HepG2 (cell line): ENCODE results near the gene AXIN1. TPM values are rescaled to one million over a fixed set of nuclear protein-coding genes. Genes with fewer than 3 reads are reported as not detected.
A peak's percentile ranks its signal among the peaks of the same experiment; 100 is the strongest.

ENCODE experiments used
- ATF7 ChIP-seq, 2 experiments: fragments of 450-650 bp in 1 of 2; sonication (generic) in 1 of 2; formaldehyde crosslinking in 1 of 2; IDR thresholded peaks; 2 replicates each; pipeline versions ENCODE4 v1.4.0 to v1.6.1; 2016 to 2020; ENCODE audit warnings: antibody characterized with exemption in 1 of 2, mild to moderate bottlenecking in 1 of 2, missing genetic modification reagents in 1 of 2
- ERF ChIP-seq: IDR thresholded peaks from 2 replicates; pipeline ENCODE4 v1.6.1; 2018; ENCODE audit warnings: missing biosample characterization, missing genetic modification reagents
- ETV6 ChIP-seq: sonication (generic); formaldehyde crosslinking; conservative IDR thresholded peaks from 2 replicates; pipeline ENCODE4 v1.4.0; 2020; ENCODE audit warnings: missing genetic modification reagents
- FOXK1 ChIP-seq: sonication (generic); formaldehyde crosslinking; IDR thresholded peaks from 2 replicates; pipeline ENCODE4 v1.4.0; 2020; ENCODE audit warnings: low read depth, missing genetic modification reagents, borderline replicate concordance
- GLI4 ChIP-seq: sonication (generic); formaldehyde crosslinking; IDR thresholded peaks from 2 replicates; pipeline ENCODE4 v1.5.1; 2020; ENCODE audit warnings: missing genetic modification reagents, mild to moderate bottlenecking, moderate library complexity, borderline replicate concordance
- HNRNPLL ChIP-seq: fragments of 200-400 bp; formaldehyde crosslinking; IDR thresholded peaks from 2 replicates; pipeline ENCODE4 v1.6.1; 2017; ENCODE audit warnings: mild to moderate bottlenecking, low read depth, low read length; ENCODE audit not compliant: poor library complexity, severe bottlenecking
- KDM3A ChIP-seq: IDR thresholded peaks from 2 replicates; pipeline ENCODE4 v1.6.1; 2018; ENCODE audit warnings: low read depth, missing compliant biosample characterization
- NPAS2 ChIP-seq: sonication (generic); formaldehyde crosslinking; IDR thresholded peaks from 2 replicates; pipeline ENCODE4 v1.8.0; 2022; ENCODE audit warnings: mild to moderate bottlenecking, missing genetic modification reagents, borderline replicate concordance
- RAD21 ChIP-seq: fragments of 450-650 bp; formaldehyde crosslinking; IDR thresholded peaks from 2 replicates; pipeline ENCODE4 v1.5.0; 2020; ENCODE audit warnings: mild to moderate bottlenecking
- RARG ChIP-seq: sonication (generic); formaldehyde crosslinking; IDR thresholded peaks from 2 replicates; pipeline ENCODE4 v1.4.0; 2020; ENCODE audit warnings: low read depth, mild to moderate bottlenecking, missing genetic modification reagents
- SIX4 ChIP-seq: sonication (generic); formaldehyde crosslinking; IDR thresholded peaks from 2 replicates; pipeline ENCODE4 v1.4.0; 2020; ENCODE audit warnings: missing genetic modification reagents
- SKI ChIP-seq: fragments of 450-650 bp; IDR thresholded peaks from one replicate; pipeline ENCODE4 v1.6.1; 2018; ENCODE audit warnings: mild to moderate bottlenecking; ENCODE audit not compliant: partially characterized antibody
- SRY ChIP-seq: sonication (generic); formaldehyde crosslinking; IDR thresholded peaks from 2 replicates; pipeline ENCODE4 v1.8.0; 2022; ENCODE audit warnings: mild to moderate bottlenecking, missing genetic modification reagents
- ZBTB39 ChIP-seq: sonication (generic); formaldehyde crosslinking; IDR thresholded peaks from 2 replicates; pipeline ENCODE4 v1.5.0; 2020; ENCODE audit warnings: missing genetic modification reagents
- ZBTB42 ChIP-seq: sonication (generic); formaldehyde crosslinking; IDR thresholded peaks from 2 replicates; pipeline ENCODE4 v1.5.0; 2020; ENCODE audit warnings: mild to moderate bottlenecking, missing genetic modification reagents
- ZFP90 ChIP-seq: sonication (generic); formaldehyde crosslinking; IDR thresholded peaks from 2 replicates; pipeline ENCODE4 v1.8.0; 2022; ENCODE audit warnings: missing genetic modification reagents, mild to moderate bottlenecking, inconsistent platforms, borderline replicate concordance
- ZNF136 ChIP-seq: sonication (generic); formaldehyde crosslinking; IDR thresholded peaks from 2 replicates; pipeline ENCODE4 v1.8.1; 2022; ENCODE audit warnings: low read depth, mild to moderate bottlenecking, moderate library complexity, missing genetic modification reagents
- ZNF367 ChIP-seq: sonication (generic); formaldehyde crosslinking; IDR thresholded peaks from 2 replicates; pipeline ENCODE4 v1.4.0; 2020; ENCODE audit warnings: missing genetic modification reagents, borderline replicate concordance
- ZNF431 ChIP-seq: sonication (generic); formaldehyde crosslinking; IDR thresholded peaks from 2 replicates; pipeline ENCODE4 v1.9.0; 2022; ENCODE audit warnings: missing genetic modification reagents, low read depth, mild to moderate bottlenecking, borderline replicate concordance
- ZNF615 ChIP-seq: sonication (generic); formaldehyde crosslinking; IDR thresholded peaks from 2 replicates; pipeline ENCODE4 v1.5.0; 2020; ENCODE audit warnings: mild to moderate bottlenecking, missing genetic modification reagents, borderline replicate concordance
- ZNF75D ChIP-seq: sonication (generic); formaldehyde crosslinking; IDR thresholded peaks from 2 replicates; pipeline ENCODE4 v1.8.1; 2023; ENCODE audit warnings: missing genetic modification reagents, mild to moderate bottlenecking, borderline replicate concordance
- polyA plus RNA-seq, 8 experiments: library from polyadenylated mRNA; depleted of rRNA in 3 of 8; stranded (reverse) in 7 of 8; unstranded in 1 of 8; fragments of >200 nt; fragmentation: Illumina TruSeq in 4 of 8; extraction: Trizol in 4 of 8; gene quantifications; 2 replicates each; pipeline versions ENCODE4 v1.2.1 to v1.2.3, GENCODE V29; 2011 to 2016; ENCODE audit warnings: low read depth in 4 of 8, missing spikeins in 1 of 8, mixed read lengths in 1 of 8; ENCODE audit not compliant: insufficient read depth in 1 of 8
- total RNA-seq, 5 experiments: library from RNA; depleted of rRNA; stranded (reverse); fragments of >200 nt; fragmentation: Illumina TruSeq; extraction: Trizol; gene quantifications; 2 replicates each; pipeline ENCODE4 v1.2.3, GENCODE V29; 2016; ENCODE audit warnings: low read depth in 1 of 5
- TF ChIP-seq, protein P1 (sequence below): sonication (generic); formaldehyde crosslinking; IDR thresholded peaks from 2 replicates; pipeline ENCODE4 v1.4.0; 2020; ENCODE audit warnings: missing genetic modification reagents; ENCODE audit errors: not compliant biosample characterization
- TF ChIP-seq, protein P2 (sequence below): sonication (generic); formaldehyde crosslinking; IDR thresholded peaks from 2 replicates; pipeline ENCODE4 v1.9.0; 2021; ENCODE audit warnings: missing genetic modification reagents, borderline replicate concordance

Gene AXIN1
- total and polyA plus RNA-seq, 2 of the 13 experiments (the other 11 are each of a cell fraction or from before 2014, with no cell fraction given), result 24.0 to 26.0 TPM

GRCh38 chr16:360698-361336, 8.3 kb upstream of the AXIN1 start (continued):
- no peak for TF ChIP-seq ATF7 (IDR thresholded peaks at IDR 0.05)
- TF ChIP-seq ATF7 (CRISPR knock-in tag; IDR thresholded peaks at IDR 0.05), result no peak
- no peak for TF ChIP-seq KDM3A (CRISPR knock-in tag)
- no peak; the same call in 1 of the 2 replicates for TF ChIP-seq ZNF136
- no peak for TF ChIP-seq ZBTB42 (CRISPR knock-in tag)
- no peak for TF ChIP-seq ZNF615 (CRISPR knock-in tag)
- TF ChIP-seq, protein P1, sequence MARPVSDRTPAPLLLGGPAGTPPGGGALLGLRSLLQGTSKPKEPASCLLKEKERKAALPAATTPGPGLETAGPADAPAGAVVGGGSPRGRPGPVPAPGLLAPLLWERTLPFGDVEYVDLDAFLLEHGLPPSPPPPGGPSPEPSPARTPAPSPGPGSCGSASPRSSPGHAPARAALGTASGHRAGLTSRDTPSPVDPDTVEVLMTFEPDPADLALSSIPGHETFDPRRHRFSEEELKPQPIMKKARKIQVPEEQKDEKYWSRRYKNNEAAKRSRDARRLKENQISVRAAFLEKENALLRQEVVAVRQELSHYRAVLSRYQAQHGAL (CRISPR knock-in tag), result no peak
- TF ChIP-seq ERF (CRISPR knock-in tag), result no peak
- peak; percentile 48 for TF ChIP-seq HNRNPLL
- TF ChIP-seq NPAS2 (CRISPR knock-in tag), result no peak
- TF ChIP-seq SRY (CRISPR knock-in tag), result no peak
- TF ChIP-seq ZNF75D, result no peak
- TF ChIP-seq GLI4 (CRISPR knock-in tag), result no peak
- no peak for TF ChIP-seq ZFP90
- TF ChIP-seq, protein P2, sequence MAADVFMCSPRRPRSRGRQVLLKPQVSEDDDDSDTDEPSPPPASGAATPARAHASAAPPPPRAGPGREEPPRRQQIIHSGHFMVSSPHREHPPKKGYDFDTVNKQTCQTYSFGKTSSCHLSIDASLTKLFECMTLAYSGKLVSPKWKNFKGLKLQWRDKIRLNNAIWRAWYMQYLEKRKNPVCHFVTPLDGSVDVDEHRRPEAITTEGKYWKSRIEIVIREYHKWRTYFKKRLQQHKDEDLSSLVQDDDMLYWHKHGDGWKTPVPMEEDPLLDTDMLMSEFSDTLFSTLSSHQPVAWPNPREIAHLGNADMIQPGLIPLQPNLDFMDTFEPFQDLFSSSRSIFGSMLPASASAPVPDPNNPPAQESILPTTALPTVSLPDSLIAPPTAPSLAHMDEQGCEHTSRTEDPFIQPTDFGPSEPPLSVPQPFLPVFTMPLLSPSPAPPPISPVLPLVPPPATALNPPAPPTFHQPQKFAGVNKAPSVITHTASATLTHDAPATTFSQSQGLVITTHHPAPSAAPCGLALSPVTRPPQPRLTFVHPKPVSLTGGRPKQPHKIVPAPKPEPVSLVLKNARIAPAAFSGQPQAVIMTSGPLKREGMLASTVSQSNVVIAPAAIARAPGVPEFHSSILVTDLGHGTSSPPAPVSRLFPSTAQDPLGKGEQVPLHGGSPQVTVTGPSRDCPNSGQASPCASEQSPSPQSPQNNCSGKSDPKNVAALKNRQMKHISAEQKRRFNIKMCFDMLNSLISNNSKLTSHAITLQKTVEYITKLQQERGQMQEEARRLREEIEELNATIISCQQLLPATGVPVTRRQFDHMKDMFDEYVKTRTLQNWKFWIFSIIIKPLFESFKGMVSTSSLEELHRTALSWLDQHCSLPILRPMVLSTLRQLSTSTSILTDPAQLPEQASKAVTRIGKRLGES (CRISPR knock-in tag), result no peak
- TF ChIP-seq ZBTB39 (CRISPR knock-in tag), result no peak
- no peak for TF ChIP-seq ZNF431 (CRISPR knock-in tag)
- no peak for TF ChIP-seq ZNF367
- no peak for TF ChIP-seq SIX4 (CRISPR knock-in tag)
- no peak for TF ChIP-seq SKI
- TF ChIP-seq FOXK1 (CRISPR knock-in tag), result no peak
- TF ChIP-seq ETV6 (CRISPR knock-in tag), result no peak
- no peak for TF ChIP-seq RARG
- no peak for TF ChIP-seq RAD21
